Uterus (tissue), 4 donors: ENCODE measurements around the gene PODN. TPM values are rescaled to one million over a fixed set of nuclear protein-coding genes. Genes with fewer than 3 reads are reported as not detected.

Source experiments
- DNase-seq, 2 donors: peaks; one replicate each; pipeline ENCODE4 v3.0.0-alpha.2; 2019 to 2020
- H3K27ac ChIP-seq, 2 donors: fragments of 200-600 bp; sonication (generic); 1 replicate in 1 of 2; 2 replicates in 1 of 2; pipeline ENCODE4 v1.5.1; 2016 to 2018
- H3K27me3 ChIP-seq, 2 donors: fragments of 200-600 bp; sonication (generic); one replicate each; pipeline ENCODE4 v1.5.1; 2018 to 2019; ENCODE audit warnings: control low read depth in 1 of 2
- H3K36me3 ChIP-seq, 2 donors: fragments of 200-600 bp; sonication (generic); one replicate each; pipeline ENCODE4 v1.5.1; 2019; ENCODE audit warnings: control low read depth in 1 of 2
- H3K4me1 ChIP-seq, 2 donors: fragments of 200-600 bp; sonication (generic); one replicate each; pipeline ENCODE4 v1.5.1; 2018 to 2019; ENCODE audit warnings: control low read depth in 1 of 2
- H3K4me3 ChIP-seq, 2 donors: fragments of 200-600 bp; sonication (generic); 1 replicate in 1 of 2; 2 replicates in 1 of 2; pipeline ENCODE4 v1.5.1; 2018 to 2019; ENCODE audit warnings: mild to moderate bottlenecking in 1 of 2
- H3K9me3 ChIP-seq, 2 donors: fragments of 200-600 bp; sonication (generic); one replicate each; pipeline ENCODE4 v1.5.1; 2019; ENCODE audit warnings: control low read depth in 1 of 2
- CTCF ChIP-seq, 4 experiments: fragments of 200-600 bp in 2 of 4; fragments of 450-650 bp in 2 of 4; sonication (generic) in 2 of 4; IDR thresholded peaks; one replicate each; pipeline ENCODE4 v1.5.1; 2016 to 2019; ENCODE audit warnings: antibody characterized with exemption in 4 of 4, mild to moderate bottlenecking in 2 of 4, moderate library complexity in 1 of 4
- POLR2A ChIP-seq, 2 donors: fragments of 450-650 bp; IDR thresholded peaks; one replicate each; pipeline ENCODE4 v1.6.1; 2016; ENCODE audit warnings: antibody characterized with exemption in 2 of 2, mild to moderate bottlenecking in 1 of 2, moderate library complexity in 1 of 2
- intact Hi-C: fragments of 100-400 bp; cut with DNase I; formaldehyde crosslinking; loops from one replicate; pipeline ENCODE4 v1.15.1; 2023; ENCODE audit warnings: low total_unique reads
- total RNA-seq, 4 donors: library from RNA; depleted of rRNA in 3 of 4; stranded (reverse); fragments of >200 nt in 3 of 4; gene quantifications; one replicate each; pipeline versions ENCODE4 v1.1.0 to v1.2.4, GENCODE V29; 2014 to 2023
- donor health status: DM: yes; HTN: yes; CAD: no.

Gene PODN
- total RNA-seq, 4 donors from 2014 or later = 20.9 to 100 (median 71.8) TPM

- H3K27ac ChIP-seq = no peak overlapping the region
- intact Hi-C loops = no loop called here
- TF ChIP-seq POLR2A (IDR thresholded peaks at IDR 0.05) (no peak), CTCF (IDR thresholded peaks at IDR 0.05) (no peak)
Measured at GRCh38 chr1:53107090-53107489, 45.1 kb downstream of the PODN start.

GRCh38 chr1:53107570-53108322, 45.7 kb downstream of the PODN start:
- intact Hi-C loops = no loop called here

More at GRCh38 chr1:53107090-53107489, 45.1 kb downstream of the PODN start:
- no peaks in the 10 kb centered on the region for H3K4me1 ChIP-seq
- H3K4me3 ChIP-seq = no peak overlapping the region
- no peaks in the 10 kb centered on the region for H3K27me3 ChIP-seq
- DNase-seq = no peak
- H3K9me3 ChIP-seq = no peaks in the 10 kb centered on the region
- H3K36me3 ChIP-seq = no peaks in the 10 kb centered on the region

GRCh38 chr1:53108646-53109580, 46.9 kb downstream of the PODN start:
- no peak overlapping the region for H3K4me3 ChIP-seq
- TF ChIP-seq CTCF (IDR thresholded peaks at IDR 0.05) = no peak
- TF ChIP-seq POLR2A (IDR thresholded peaks at IDR 0.05) = no peak

More at GRCh38 chr1:53107570-53108322, 45.7 kb downstream of the PODN start:
- Histone ChIP-seq H3K27ac (peak overlapping the region in 1 of 2 donors; percentile 16), H3K27me3 (no peaks in the 10 kb centered on the region), H3K4me3 (no peak overlapping the region), H3K36me3 (no peaks in the 10 kb centered on the region), H3K4me1 (no peaks in the 10 kb centered on the region), H3K9me3 (no peaks in the 10 kb centered on the region)
- TF ChIP-seq POLR2A (IDR thresholded peaks at IDR 0.05) (no peak), CTCF (IDR thresholded peaks at IDR 0.05) (no peak)
- no peak for DNase-seq

GRCh38 chr1:53110370-53111072, 48.5 kb downstream of the PODN start:
- Histone ChIP-seq H3K27ac (peak overlapping the region; percentile 38 to 68), H3K27me3 (no peaks in the 10 kb centered on the region), H3K4me1 (no peaks in the 10 kb centered on the region), H3K4me3 (no peak overlapping the region), H3K36me3 (no peaks in the 10 kb centered on the region), H3K9me3 (no peaks in the 10 kb centered on the region)
- TF ChIP-seq CTCF (IDR thresholded peaks at IDR 0.05) = no peak
- no peak for TF ChIP-seq POLR2A (IDR thresholded peaks at IDR 0.05)
- peak; percentile 57 to 62 for DNase-seq
- intact Hi-C loops = no loop called here

More at GRCh38 chr1:53108646-53109580, 46.9 kb downstream of the PODN start:
- H3K4me1 ChIP-seq = no peaks in the 10 kb centered on the region
- intact Hi-C loops = no loop called here
- no peaks in the 10 kb centered on the region for H3K36me3 ChIP-seq
- H3K9me3 ChIP-seq = no peaks in the 10 kb centered on the region
- DNase-seq = peak in 1 of 2 donors; percentile 48
- H3K27me3 ChIP-seq = no peaks in the 10 kb centered on the region
- H3K27ac ChIP-seq = peak overlapping the region; percentile 38 to 68
